ENCODE measurements around the gene TFB1M.

- TF ChIP-seq ISL1 (CRISPR knock-in tag; IDR thresholded peaks at IDR 0.05) (no peak), ZFP3 (CRISPR knock-in tag; IDR thresholded peaks at IDR 0.05) (no peak), TSHZ2 (CRISPR knock-in tag; IDR thresholded peaks at IDR 0.05) (no peak), BACH2 (CRISPR knock-in tag; IDR thresholded peaks at IDR 0.05; ENCODE audit: borderline replicate concordance) (no peak), ZFP30 (CRISPR knock-in tag; IDR thresholded peaks at IDR 0.05) (no peak), PATZ1 (CRISPR knock-in tag; IDR thresholded peaks at IDR 0.05; ENCODE audit: borderline replicate concordance) (no peak), RARB (CRISPR knock-in tag; IDR thresholded peaks at IDR 0.05) (no peak), TOX (CRISPR knock-in tag; IDR thresholded peaks at IDR 0.05; ENCODE audit: borderline replicate concordance) (no peak)
Observed at GRCh38 chr6:155257796-155258195, 56.5 kb downstream of the TFB1M start.
